A549 (cell line): ENCODE data around the gene CA11.

Source experiments
- ELK1 ChIP-seq: fragments of 150-350 bp; IDR thresholded peaks from 2 replicates; pipeline ENCODE4 v1.6.1; 2014; ENCODE audit warnings: low read depth, mild to moderate bottlenecking, low read length
- EP300 ChIP-seq, 2 experiments: fragments of >200 bp; sonication (Bioruptor Twin); formaldehyde crosslinking; IDR thresholded peaks; 2 replicates in 1 of 2; 3 replicates in 1 of 2; pipeline ENCODE4 v1.6.1; 2016 to 2017
- TF ChIP-seq, protein P1 (sequence below): fragments of >200 bp; sonication (Bioruptor Twin); formaldehyde crosslinking; IDR thresholded peaks from 3 replicates; pipeline ENCODE4 v1.5.1; 2016

- TF ChIP-seq ELK1: no peak
- TF ChIP-seq, protein P1, sequence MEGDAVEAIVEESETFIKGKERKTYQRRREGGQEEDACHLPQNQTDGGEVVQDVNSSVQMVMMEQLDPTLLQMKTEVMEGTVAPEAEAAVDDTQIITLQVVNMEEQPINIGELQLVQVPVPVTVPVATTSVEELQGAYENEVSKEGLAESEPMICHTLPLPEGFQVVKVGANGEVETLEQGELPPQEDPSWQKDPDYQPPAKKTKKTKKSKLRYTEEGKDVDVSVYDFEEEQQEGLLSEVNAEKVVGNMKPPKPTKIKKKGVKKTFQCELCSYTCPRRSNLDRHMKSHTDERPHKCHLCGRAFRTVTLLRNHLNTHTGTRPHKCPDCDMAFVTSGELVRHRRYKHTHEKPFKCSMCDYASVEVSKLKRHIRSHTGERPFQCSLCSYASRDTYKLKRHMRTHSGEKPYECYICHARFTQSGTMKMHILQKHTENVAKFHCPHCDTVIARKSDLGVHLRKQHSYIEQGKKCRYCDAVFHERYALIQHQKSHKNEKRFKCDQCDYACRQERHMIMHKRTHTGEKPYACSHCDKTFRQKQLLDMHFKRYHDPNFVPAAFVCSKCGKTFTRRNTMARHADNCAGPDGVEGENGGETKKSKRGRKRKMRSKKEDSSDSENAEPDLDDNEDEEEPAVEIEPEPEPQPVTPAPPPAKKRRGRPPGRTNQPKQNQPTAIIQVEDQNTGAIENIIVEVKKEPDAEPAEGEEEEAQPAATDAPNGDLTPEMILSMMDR: no peak
- TF ChIP-seq EP300 (IDR thresholded peaks at IDR 0.05): no peak
Observed at GRCh38 chr19:48635263-48635965, 10.6 kb downstream of the CA11 start.
